ENCODE results near the gene ADCY2. TPM values are rescaled to one million over a fixed set of nuclear protein-coding genes. Genes with fewer than 3 reads are reported as not detected.

ADCY2 gene
- total RNA-seq, 1 experiment from 2014 or later: 31.3 TPM

- H3K36me3 Mint-ChIP-seq (ENCODE audit: insufficient read depth in 1 of 3, low read depth in 3 of 3): peaks cover 0 to 4% (median 2%) of the 10 kb centered on the region in 3 experiments; a peak in 3 of 7 replicates
- H3K27me3 ChIP-seq (ENCODE audit: insufficient read depth, low read length): no peaks in the 10 kb centered on the region
- H3K4me2 ChIP-seq (ENCODE audit: insufficient read depth, insufficient read length, low read length): no peak overlapping the region
- peaks cover 29 to 30% of the 10 kb centered on the region in 2 experiments for H3K4me1 Mint-ChIP-seq
- H2BK15ac ChIP-seq (ENCODE audit: low read depth, low read length): no peak overlapping the region
- no peak overlapping the region for H3K27ac ChIP-seq (ENCODE audit: insufficient read length, low read depth, low read length)
- H2AFZ ChIP-seq (ENCODE audit: low read length): no peak overlapping the region
- H3K9me3 ChIP-seq (ENCODE audit: control insufficient read depth, low read depth, low read length): no peaks in the 10 kb centered on the region
- H3K9me3 Mint-ChIP-seq: no peaks in the 10 kb centered on the region
- no peaks in the 10 kb centered on the region for H3K79me1 ChIP-seq (ENCODE audit: insufficient read depth, low read depth, low read length, poor library complexity, severe bottlenecking)
- WGBS (ENCODE audit: extremely low coverage, insufficient read length, low lambda C conversion rate): no CpG with 5 or more reads among the region's 4 CpGs
- no peak overlapping the region for H3K56ac ChIP-seq (ENCODE audit: insufficient read length, low read depth, low read length)
- H3K4me1 ChIP-seq (ENCODE audit: insufficient read depth, low read length): peaks cover 8% of the 10 kb centered on the region; the same call in 1 of the 2 replicates
- H3K23ac ChIP-seq (ENCODE audit: insufficient read length, low read depth, low read length): no peak overlapping the region
- H3K23me2 ChIP-seq (ENCODE audit: insufficient read length, low read depth, low read length, poor library complexity, severe bottlenecking): no peaks in the 10 kb centered on the region
- H3K4ac ChIP-seq (ENCODE audit: low read depth, low read length): no peak overlapping the region
- H3K4me3 Mint-ChIP-seq: no peak overlapping the region
- no peak overlapping the region for H2BK12ac ChIP-seq (ENCODE audit: insufficient read length, low read depth, low read length)
- no peaks in the 10 kb centered on the region for H4K20me1 ChIP-seq (ENCODE audit: control insufficient read depth, insufficient read depth, insufficient read length)
- no peak overlapping the region for H2BK5ac ChIP-seq (ENCODE audit: insufficient read length, low read length)
- H2BK120ac ChIP-seq (ENCODE audit: low read depth, low read length, poor library complexity, severe bottlenecking): no peak overlapping the region
- no peak overlapping the region for H4K8ac ChIP-seq (replicated peaks; ENCODE audit: insufficient read length, low read depth, low read length)
- H2AK5ac ChIP-seq (ENCODE audit: insufficient read length, low read length): no peak overlapping the region
- TF ChIP-seq CTCF (conservative IDR thresholded peaks at IDR 0.05): no peak
- H3K27me3 Mint-ChIP-seq (ENCODE audit: low read depth): no peaks in the 10 kb centered on the region
- no peak overlapping the region for H3T11ph ChIP-seq (ENCODE audit: low read length)
- no peak overlapping the region for H4K91ac ChIP-seq (ENCODE audit: insufficient read length, low read depth, low read length)
- H3K79me2 ChIP-seq (ENCODE audit: insufficient read depth, low read length): no peaks in the 10 kb centered on the region
- H3K14ac ChIP-seq (ENCODE audit: insufficient read depth, low read length): no peak overlapping the region
- H3K27ac Mint-ChIP-seq: no peak overlapping the region
- no peak overlapping the region for H2BK20ac ChIP-seq (ENCODE audit: low read depth, low read length, poor library complexity, severe bottlenecking)
- DNase-seq: no peak
- H3K18ac ChIP-seq (ENCODE audit: insufficient read length, low read depth, low read length): no peak overlapping the region
- H3K9ac ChIP-seq (ENCODE audit: extremely low read depth, insufficient read length, low read length): no peak overlapping the region
- H4K5ac ChIP-seq (ENCODE audit: insufficient read length, low read depth, low read length): no peak overlapping the region
Measured at GRCh38 chr5:7659420-7659819, 263.5 kb downstream of the ADCY2 start.

Measured in H9 (cell line).